Omental fat pad (tissue), 4 donors: ENCODE data around the gene RNF175. TPM values are rescaled to one million over a fixed set of nuclear protein-coding genes. Genes with fewer than 3 reads are reported as not detected.

Experiments used
- ATAC-seq: fragments of 150-250 bp; one replicate; pipeline ENCODE4 v1.9.1; 2016; ENCODE audit warnings: mild to moderate bottlenecking, moderate library complexity; ENCODE audit not compliant: low FRiP score
- DNase-seq: peaks from one replicate; pipeline ENCODE4 v3.0.0-alpha.2; 2019; ENCODE audit warnings: low spot score
- CTCF ChIP-seq, 3 donors: fragments of 450-650 bp; IDR thresholded peaks; one replicate each; pipeline ENCODE4 v1.5.1; 2016 to 2017; ENCODE audit warnings: antibody characterized with exemption in 3 of 3, mild to moderate bottlenecking in 3 of 3, moderate library complexity in 2 of 3
- total RNA-seq, 4 donors: library from RNA; depleted of rRNA; stranded (reverse); fragments of >200 nt; gene quantifications; one replicate each; pipeline ENCODE4 v1.1.0, GENCODE V29; 2016

RNF175 gene
- total RNA-seq, 4 donors from 2014 or later: 0.28 to 1.4 TPM; not detected in 2

GRCh38 chr4:153765894-153766293, 6.1 kb upstream of the RNF175 start:
- no peak for ATAC-seq
- no peak for TF ChIP-seq CTCF (IDR thresholded peaks at IDR 0.05)
- no peak for DNase-seq

GRCh38 chr4:153764601-153765368, 5.0 kb upstream of the RNF175 start:
- DNase-seq: no peak
- no peak for ATAC-seq
- TF ChIP-seq CTCF (IDR thresholded peaks at IDR 0.05): no peak

- ATAC-seq (no peak), DNase-seq (no peak)
- TF ChIP-seq CTCF (IDR thresholded peaks at IDR 0.05): no peak
These were observed 3.6 kb upstream of the RNF175 start for GRCh38 chr4:153763404-153763803.

- TF ChIP-seq CTCF (IDR thresholded peaks at IDR 0.05): no peak
- no peak for DNase-seq
- ATAC-seq: no peak
These were observed 977 bp downstream of the RNF175 start for GRCh38 chr4:153758688-153759406.

- no peak for TF ChIP-seq CTCF (IDR thresholded peaks at IDR 0.05)
- DNase-seq (no peak), ATAC-seq (no peak)
These were observed 1.7 kb downstream of the RNF175 start for GRCh38 chr4:153758136-153758535.

GRCh38 chr4:153757407-153757806, 2.4 kb downstream of the RNF175 start:
- no peak for ATAC-seq
- TF ChIP-seq CTCF (IDR thresholded peaks at IDR 0.05): no peak
- DNase-seq: no peak

- ATAC-seq (no peak), DNase-seq (no peak)
- TF ChIP-seq CTCF (IDR thresholded peaks at IDR 0.05): no peak
These were observed 4.6 kb downstream of the RNF175 start for GRCh38 chr4:153755186-153755585.
